RWPE2 (cell line): ENCODE results near the gene SKIC3.

Experiments
- ATAC-seq: fragments of 200-7000 bp; cut with Tn5 transposase; 3 replicates; pipeline ENCODE4 v1.9.1; 2021; ENCODE audit warnings: low read depth
- DNase-seq: peaks from one replicate; pipeline ENCODE4 v3.0.0-alpha.2; 2020; ENCODE audit warnings: low spot score
- H3K27ac ChIP-seq: fragments of 450-650 bp; 2 replicates; pipeline ENCODE4 v1.5.1; 2017; ENCODE audit warnings: mild to moderate bottlenecking; ENCODE audit not compliant: poor library complexity, severe bottlenecking
- H3K27me3 ChIP-seq: fragments of 250-450 bp; sonication (Bioruptor Pico); 2 replicates; pipeline ENCODE4 v1.5.1; 2021; ENCODE audit warnings: mild to moderate bottlenecking, moderate library complexity; ENCODE audit not compliant: insufficient read depth, poor library complexity, severe bottlenecking
- H3K36me3 ChIP-seq: fragments of 250-450 bp; sonication (Bioruptor Pico); 2 replicates; pipeline ENCODE4 v1.5.1; 2020; ENCODE audit warnings: low read depth, mild to moderate bottlenecking, moderate library complexity
- H3K4me1 ChIP-seq: fragments of 250-450 bp; sonication (Bioruptor Pico); 2 replicates; pipeline ENCODE4 v1.5.1; 2021; ENCODE audit warnings: mild to moderate bottlenecking, moderate library complexity; ENCODE audit not compliant: insufficient read depth, poor library complexity, severe bottlenecking
- H3K4me3 ChIP-seq: fragments of 250-450 bp; sonication (Bioruptor Pico); 2 replicates; pipeline ENCODE4 v1.5.1; 2021; ENCODE audit warnings: mild to moderate bottlenecking, moderate library complexity; ENCODE audit not compliant: severe bottlenecking
- H3K9me3 ChIP-seq: fragments of 250-450 bp; sonication (Bioruptor Pico); 2 replicates; pipeline ENCODE4 v1.5.1; 2021; ENCODE audit warnings: mild to moderate bottlenecking, moderate library complexity; ENCODE audit not compliant: severe bottlenecking
- CTCF ChIP-seq: fragments of 450-650 bp; IDR thresholded peaks from one replicate; pipeline ENCODE4 v1.5.1; 2017; ENCODE audit warnings: mild to moderate bottlenecking, moderate library complexity; ENCODE audit not compliant: poor library complexity, severe bottlenecking

SKIC3 gene

GRCh38 chr5:95555553-95555952 lies 776 bp upstream of the SKIC3 start:
- no peak for TF ChIP-seq CTCF
- peaks cover 28% of the 10 kb centered on the region for H3K36me3 ChIP-seq
- peak overlapping the region; percentile 59 for H3K27ac ChIP-seq
- H3K27me3 ChIP-seq = no peaks in the 10 kb centered on the region
- H3K4me3 ChIP-seq = peak overlapping the region; percentile 82
- H3K4me1 ChIP-seq = peaks cover 6% of the 10 kb centered on the region
- H3K9me3 ChIP-seq = no peaks in the 10 kb centered on the region
- no peak for ATAC-seq
- no peak for DNase-seq

- Histone ChIP-seq H3K27ac (peak overlapping the region; percentile 59), H3K4me3 (peak overlapping the region; percentile 82), H3K27me3 (no peaks in the 10 kb centered on the region), H3K9me3 (no peaks in the 10 kb centered on the region), H3K4me1 (peaks cover 6% of the 10 kb centered on the region), H3K36me3 (peaks cover 41% of the 10 kb centered on the region)
- ATAC-seq (no peak; the same call in 2 of the 3 replicates), DNase-seq (no peak)
- TF ChIP-seq CTCF = no peak
Measured at GRCh38 chr5:95554331-95554646, 488 bp downstream of the SKIC3 start.

- no peaks in the 10 kb centered on the region for H3K4me1 ChIP-seq
- H3K27me3 ChIP-seq = no peaks in the 10 kb centered on the region
- H3K36me3 ChIP-seq = peaks cover 84% of the 10 kb centered on the region
- DNase-seq = no peak
- H3K4me3 ChIP-seq = no peak overlapping the region
- no peak for ATAC-seq
- no peak for TF ChIP-seq CTCF
- H3K27ac ChIP-seq = no peak overlapping the region
- no peaks in the 10 kb centered on the region for H3K9me3 ChIP-seq
Measured at GRCh38 chr5:95549030-95549429, 5.7 kb downstream of the SKIC3 start.

GRCh38 chr5:95543017-95543705 lies 11.6 kb downstream of the SKIC3 start:
- DNase-seq (no peak), ATAC-seq (no peak)
- no peak for TF ChIP-seq CTCF
- no peak overlapping the region for H3K27ac ChIP-seq
- no peaks in the 10 kb centered on the region for H3K27me3 ChIP-seq
- peaks cover 2% of the 10 kb centered on the region for H3K4me1 ChIP-seq
- H3K36me3 ChIP-seq = peaks cover 92% of the 10 kb centered on the region
- H3K4me3 ChIP-seq = no peak overlapping the region
- H3K9me3 ChIP-seq = no peaks in the 10 kb centered on the region

- ATAC-seq (no peak), DNase-seq (no peak)
- TF ChIP-seq CTCF = no peak
Measured at GRCh38 chr5:95537501-95537900, 17.3 kb downstream of the SKIC3 start.

More at GRCh38 chr5:95537501-95537900, 17.3 kb downstream of the SKIC3 start:
- H3K9me3 ChIP-seq = no peaks in the 10 kb centered on the region
- H3K27me3 ChIP-seq = no peaks in the 10 kb centered on the region
- peaks cover 82% of the 10 kb centered on the region for H3K36me3 ChIP-seq
- H3K27ac ChIP-seq = no peak overlapping the region
- H3K4me3 ChIP-seq = no peak overlapping the region
- H3K4me1 ChIP-seq = peaks cover 2% of the 10 kb centered on the region
